Brain microvascular endothelial cell (primary cell): Measurements from ENCODE around the gene PTPRR.

Experiments used
- DNase-seq: peaks from one replicate; pipeline ENCODE4 v3.0.0-alpha.2; 2020
- H3K27ac ChIP-seq: fragments of 250-450 bp; sonication (Bioruptor Pico); 2 replicates; pipeline ENCODE4 v1.5.1; 2020; ENCODE audit warnings: mild to moderate bottlenecking, moderate library complexity
- H3K27me3 ChIP-seq: fragments of 250-450 bp; sonication (Bioruptor Pico); replicated peaks from 2 replicates; pipeline ENCODE4 v1.5.1; 2020; ENCODE audit warnings: mild to moderate bottlenecking
- H3K36me3 ChIP-seq: fragments of 250-450 bp; sonication (Bioruptor Pico); replicated peaks from 2 replicates; pipeline ENCODE4 v1.5.1; 2020; ENCODE audit warnings: mild to moderate bottlenecking
- H3K4me3 ChIP-seq: 2 replicates; pipeline ENCODE4 v1.5.1; 2011; ENCODE audit warnings: low read depth, mild to moderate bottlenecking, control low read depth, low read length, moderate library complexity
- CTCF ChIP-seq: IDR thresholded peaks from 2 replicates; pipeline ENCODE4 v1.5.1; 2011; ENCODE audit warnings: low read depth, mild to moderate bottlenecking, moderate library complexity, low read length, control low read depth, inconsistent platforms; ENCODE audit errors: missing control alignments
- in situ Hi-C: cut with HindIII; loops from 2 replicates; pipeline ENCODE4 v1.10.0; 2017; ENCODE audit warnings: low sequenced_read_pairs, low pct_ligation_motif_present

The PTPRR gene, protein sequence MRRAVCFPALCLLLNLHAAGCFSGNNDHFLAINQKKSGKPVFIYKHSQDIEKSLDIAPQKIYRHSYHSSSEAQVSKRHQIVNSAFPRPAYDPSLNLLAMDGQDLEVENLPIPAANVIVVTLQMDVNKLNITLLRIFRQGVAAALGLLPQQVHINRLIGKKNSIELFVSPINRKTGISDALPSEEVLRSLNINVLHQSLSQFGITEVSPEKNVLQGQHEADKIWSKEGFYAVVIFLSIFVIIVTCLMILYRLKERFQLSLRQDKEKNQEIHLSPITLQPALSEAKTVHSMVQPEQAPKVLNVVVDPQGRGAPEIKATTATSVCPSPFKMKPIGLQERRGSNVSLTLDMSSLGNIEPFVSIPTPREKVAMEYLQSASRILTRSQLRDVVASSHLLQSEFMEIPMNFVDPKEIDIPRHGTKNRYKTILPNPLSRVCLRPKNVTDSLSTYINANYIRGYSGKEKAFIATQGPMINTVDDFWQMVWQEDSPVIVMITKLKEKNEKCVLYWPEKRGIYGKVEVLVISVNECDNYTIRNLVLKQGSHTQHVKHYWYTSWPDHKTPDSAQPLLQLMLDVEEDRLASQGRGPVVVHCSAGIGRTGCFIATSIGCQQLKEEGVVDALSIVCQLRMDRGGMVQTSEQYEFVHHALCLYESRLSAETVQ

GRCh38 chr12:70920251-70920851 lies at the start of gene PTPRR:
TSS of gene PTPRR (minus strand) at chr12:70920738. CDS start at chr12:70920390, 348 bp downstream.
- Histone ChIP-seq H3K36me3 (no peaks in the 10 kb centered on the region), H3K4me3 (no peak within 1 kb of the TSS), H3K27me3 (no peaks in the 10 kb centered on the region), H3K27ac (no peak within 1 kb of the TSS)
- in situ Hi-C loops: no loop called here
- no peak for DNase-seq
- no peak for TF ChIP-seq CTCF

GRCh38 chr12:70966996-70967790 lies 46.7 kb upstream of the PTPRR start:
- in situ Hi-C loops: no loop called here
- no peaks in the 10 kb centered on the region for H3K27me3 ChIP-seq
- DNase-seq: no peak
- no peaks in the 10 kb centered on the region for H3K36me3 ChIP-seq
- no peak overlapping the region for H3K4me3 ChIP-seq
- TF ChIP-seq CTCF: no peak
- H3K27ac ChIP-seq: no peak overlapping the region

DNA sequence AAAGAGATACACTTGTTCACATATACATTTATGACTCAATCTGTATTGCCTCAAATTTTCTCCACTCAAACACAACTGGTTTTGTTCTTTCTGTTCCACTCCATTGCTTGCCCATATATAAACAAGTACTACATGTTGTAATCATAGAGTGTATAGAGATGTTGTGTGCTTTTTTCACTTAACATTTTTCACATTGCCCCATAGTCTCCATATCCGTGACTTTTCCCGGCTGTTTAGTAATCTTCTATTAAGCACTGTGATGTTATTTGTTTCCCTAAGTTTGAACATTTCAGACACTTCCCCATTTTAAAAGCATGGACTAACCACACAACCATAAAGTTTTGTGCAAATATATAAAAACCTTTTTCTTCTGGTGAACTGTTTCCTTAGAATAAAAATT lies 45.5 kb upstream of the PTPRR start:
- Histone ChIP-seq H3K4me3 (no peak overlapping the region), H3K36me3 (no peaks in the 10 kb centered on the region), H3K27me3 (no peaks in the 10 kb centered on the region), H3K27ac (no peak overlapping the region)
- in situ Hi-C loops: no loop called here
- TF ChIP-seq CTCF: no peak
- no peak for DNase-seq

GRCh38 chr12:70964867-70965510 lies 44.5 kb upstream of the PTPRR start:
- no peak for DNase-seq
- no peaks in the 10 kb centered on the region for H3K36me3 ChIP-seq
- no peak overlapping the region for H3K27ac ChIP-seq
- H3K27me3 ChIP-seq: no peaks in the 10 kb centered on the region
- no peak overlapping the region for H3K4me3 ChIP-seq
- no peak for TF ChIP-seq CTCF
- in situ Hi-C loops: no loop called here

DNA sequence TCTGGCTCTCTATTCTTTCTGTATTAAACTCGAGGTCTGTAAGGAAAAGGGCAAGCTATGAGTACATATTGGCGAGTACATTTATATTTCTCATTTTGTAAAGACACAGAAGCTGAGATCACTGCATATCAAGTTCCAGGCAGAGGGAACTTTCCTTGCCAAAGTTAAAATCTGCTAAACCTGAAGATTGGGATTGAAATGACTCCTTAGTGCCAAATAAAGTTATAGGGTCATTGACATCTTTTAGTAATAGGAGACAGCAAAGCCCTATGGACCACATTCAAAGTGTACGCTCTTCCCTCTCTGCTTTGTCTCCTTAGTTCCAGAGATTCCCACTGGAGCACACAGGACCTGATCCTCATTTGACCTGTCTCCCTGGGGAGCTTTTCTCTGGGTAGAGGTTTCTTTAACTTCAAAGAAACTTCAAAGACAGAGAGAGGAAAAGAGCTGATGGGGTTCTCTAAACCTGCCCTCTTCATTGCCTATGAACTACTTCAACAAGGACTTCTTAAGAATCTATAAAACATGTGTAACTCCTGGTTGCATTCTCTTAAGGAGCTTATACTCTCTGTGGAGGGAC lies 42.6 kb upstream of the PTPRR start:
- TF ChIP-seq CTCF: no peak

More for the DNA sequence above, 42.6 kb upstream of the PTPRR start:
- no peaks in the 10 kb centered on the region for H3K27me3 ChIP-seq
- H3K36me3 ChIP-seq: no peaks in the 10 kb centered on the region
- no peak overlapping the region for H3K27ac ChIP-seq
- in situ Hi-C loops: no loop called here
- DNase-seq: no peak
- no peak overlapping the region for H3K4me3 ChIP-seq
